SK-N-SH (cell line): ENCODE data around the gene MBNL2. TPM values are rescaled to one million over a fixed set of nuclear protein-coding genes. Genes with fewer than 3 reads are reported as not detected.

ENCODE experiments used
- CTCF ChIA-PET: fragments of 300-600, 350-600 bp; formaldehyde crosslinking; extraction: SDS; loops from one replicate; lab custom pipeline; 2021; lab: Yijun Ruan, JAX
- POLR2A ChIA-PET: fragments of 350-600 bp; sonication (Branson Sonifier 250); formaldehyde crosslinking; extraction: SDS; loops from one replicate; lab custom pipeline; 2020; ENCODE audit warnings: antibody characterized with exemption, inconsistent platforms; lab: Yijun Ruan, JAX
- DNase-seq: peaks from one replicate; pipeline ENCODE4 v3.0.0; 2012
- H2AFZ ChIP-seq: fragments of 200-600 bp; sonication (generic); 2 replicates; pipeline ENCODE4 v1.8.1; 2016; ENCODE audit warnings: antibody characterized with exemption, mild to moderate bottlenecking, low read depth
- H3F3A ChIP-seq: fragments of 200-600 bp; sonication (generic); replicated peaks from 2 replicates; pipeline ENCODE3; 2016; ENCODE audit warnings: antibody characterized with exemption, mild to moderate bottlenecking; ENCODE audit not compliant: insufficient read depth
- H3K27ac ChIP-seq, 2 experiments: fragments of 200-500 bp in 1 of 2; fragments of 200-600 bp in 1 of 2; sonication (Bioruptor generic) in 1 of 2; sonication (generic), shearing (Covaris generic) in 1 of 2; 2 replicates each; pipeline versions ENCODE4 v1.5.1 to v1.6.1; 2014 to 2016; ENCODE audit warnings: low read depth in 2 of 2, inconsistent platforms in 1 of 2, low read length in 1 of 2, mild to moderate bottlenecking in 1 of 2, mixed read lengths in 1 of 2
- H3K27me3 ChIP-seq: fragments of 200-600 bp; sonication (generic), shearing (Covaris generic); 2 replicates; pipeline ENCODE4 v1.6.1; 2016; ENCODE audit warnings: mixed run types; ENCODE audit not compliant: insufficient read depth
- H3K36me3 ChIP-seq, 2 experiments: fragments of 200-500 bp in 1 of 2; fragments of 200-600 bp in 1 of 2; sonication (Bioruptor generic) in 1 of 2; sonication (generic) in 1 of 2; replicated peaks in 1 of 2; 2 replicates each; pipeline versions ENCODE3 to v1.5.1; 2014 to 2016; ENCODE audit warnings: low read length in 1 of 2, mild to moderate bottlenecking in 1 of 2; ENCODE audit not compliant: insufficient read depth in 2 of 2, control insufficient read depth in 1 of 2
- H3K4me1 ChIP-seq, 2 experiments: fragments of 200-500 bp in 1 of 2; fragments of 200-600 bp in 1 of 2; sonication (Bioruptor generic) in 1 of 2; sonication (generic), shearing (Covaris generic) in 1 of 2; 2 replicates each; pipeline versions ENCODE4 v1.5.1 to v1.6.1; 2014 to 2016; ENCODE audit warnings: low read depth in 1 of 2, low read length in 1 of 2, mixed run types in 1 of 2; ENCODE audit not compliant: insufficient read depth in 2 of 2, control insufficient read depth in 1 of 2
- H3K4me2 ChIP-seq: fragments of 200-600 bp; sonication (generic), shearing (Covaris generic); 2 replicates; pipeline ENCODE4 v1.6.1; 2017; ENCODE audit warnings: mixed run types
- H3K4me3 ChIP-seq, 2 experiments: fragments of 200-500 bp in 1 of 2; fragments of 200-600 bp in 1 of 2; sonication (Bioruptor generic) in 1 of 2; sonication (generic), shearing (Covaris generic) in 1 of 2; 2 replicates each; pipeline versions ENCODE4 v1.5.1 to v1.8.1; 2014 to 2016; ENCODE audit warnings: low read depth in 2 of 2, inconsistent platforms in 1 of 2, low read length in 1 of 2, mild to moderate bottlenecking in 1 of 2, mixed read lengths in 1 of 2, moderate library complexity in 1 of 2
- H3K79me2 ChIP-seq: fragments of 200-600 bp; sonication (generic); 2 replicates; pipeline ENCODE4 v1.8.1; 2017; ENCODE audit warnings: mild to moderate bottlenecking; ENCODE audit not compliant: insufficient read depth
- H3K9ac ChIP-seq: fragments of 200-600 bp; sonication (generic); 2 replicates; pipeline ENCODE4 v1.6.1; 2017; ENCODE audit warnings: mixed run types
- H3K9me2 ChIP-seq: fragments of 200-600 bp; sonication (generic); 2 replicates; pipeline ENCODE4 v1.6.1; 2017; ENCODE audit warnings: mixed run types
- H3K9me3 ChIP-seq: fragments of 200-600 bp; sonication (generic); 2 replicates; pipeline ENCODE4 v1.6.1; 2017; ENCODE audit warnings: mixed run types, mild to moderate bottlenecking, moderate library complexity
- H4K20me1 ChIP-seq: fragments of 200-600 bp; sonication (generic); 2 replicates; pipeline ENCODE4 v1.6.1; 2017; ENCODE audit warnings: mild to moderate bottlenecking, mixed run types; ENCODE audit not compliant: insufficient read depth
- CHD2 ChIP-seq: fragments of 150-350 bp; IDR thresholded peaks from 2 replicates; pipeline ENCODE4 v1.6.1; 2018; ENCODE audit warnings: low read length; ENCODE audit not compliant: partially characterized antibody
- CTCF ChIP-seq: fragments of 200-600 bp; sonication (generic); IDR thresholded peaks from 2 replicates; pipeline ENCODE4 v1.6.1; 2017; ENCODE audit warnings: antibody characterized with exemption, mild to moderate bottlenecking, moderate library complexity
- ELF1 ChIP-seq: IDR thresholded peaks from 2 replicates; pipeline ENCODE4 v1.4.0; 2012
- FOSL2 ChIP-seq: IDR thresholded peaks from 2 replicates; pipeline ENCODE4 v1.4.0; 2012; ENCODE audit warnings: low read depth, mild to moderate bottlenecking, moderate library complexity, borderline replicate concordance
- FOXJ3 ChIP-seq: sonication (generic); formaldehyde crosslinking; IDR thresholded peaks from 2 replicates; pipeline ENCODE4 v1.5.1; 2020; ENCODE audit warnings: mild to moderate bottlenecking, missing genetic modification reagents
- FOXM1 ChIP-seq: IDR thresholded peaks from 2 replicates; pipeline ENCODE4 v1.4.0; 2012; ENCODE audit warnings: low read depth, mild to moderate bottlenecking
- GABPA ChIP-seq: IDR thresholded peaks from 2 replicates; pipeline ENCODE4 v1.4.0; 2012; ENCODE audit warnings: low read depth, mild to moderate bottlenecking
- GATA2 ChIP-seq: sonication (generic); formaldehyde crosslinking; IDR thresholded peaks from 2 replicates; pipeline ENCODE4 v1.5.0; 2020; ENCODE audit warnings: mild to moderate bottlenecking, missing genetic modification reagents
- IRF3 ChIP-seq: fragments of 150-350 bp; IDR thresholded peaks from 2 replicates; pipeline ENCODE4 v1.6.1; 2016; ENCODE audit warnings: mild to moderate bottlenecking, low read depth, low read length
- JUND ChIP-seq: IDR thresholded peaks from 2 replicates; pipeline ENCODE4 v1.4.0; 2012
- MEF2A ChIP-seq: IDR thresholded peaks from 2 replicates; pipeline ENCODE4 v1.4.0; 2012; ENCODE audit warnings: low read depth, borderline replicate concordance
- NFIC ChIP-seq: IDR thresholded peaks from 2 replicates; pipeline ENCODE4 v1.4.0; 2012; ENCODE audit warnings: borderline replicate concordance
- RAD21 ChIP-seq: IDR thresholded peaks from 2 replicates; pipeline ENCODE4 v1.6.1; 2012; ENCODE audit warnings: mild to moderate bottlenecking, low read length
- RCOR1 ChIP-seq: fragments of 150-350 bp; IDR thresholded peaks from 2 replicates; pipeline ENCODE4 v1.6.1; 2017; ENCODE audit warnings: antibody characterized with exemption, low read length
- SMC3 ChIP-seq: IDR thresholded peaks from 2 replicates; pipeline ENCODE4 v1.6.1; 2012; ENCODE audit warnings: low read depth, low read length, improper control_type of control experiment
- TAF1 ChIP-seq: IDR thresholded peaks from 2 replicates; pipeline ENCODE4 v1.6.1; 2012; ENCODE audit warnings: low read depth, mild to moderate bottlenecking, low read length, moderate library complexity, borderline replicate concordance
- TCF12 ChIP-seq: IDR thresholded peaks from 2 replicates; pipeline ENCODE4 v1.4.0; 2012
- TEAD4 ChIP-seq: IDR thresholded peaks from 2 replicates; pipeline ENCODE4 v1.4.0; 2012; ENCODE audit warnings: mild to moderate bottlenecking, borderline replicate concordance; ENCODE audit not compliant: insufficient read depth
- USF1 ChIP-seq: IDR thresholded peaks from 2 replicates; pipeline ENCODE4 v1.4.0; 2012; ENCODE audit warnings: low read depth, borderline replicate concordance
- USF2 ChIP-seq: fragments of 150-350 bp; IDR thresholded peaks from 2 replicates; pipeline ENCODE4 v1.6.1; 2017; ENCODE audit warnings: antibody characterized with exemption, low read length, low read depth, borderline replicate concordance
- WGBS: methylation state at CpG from one replicate; pipeline ENCODE4 v1.1.6; 2017; ENCODE audit warnings: low lambda C conversion rate; 5-methylcytosine and 5-hydroxymethylcytosine counted together
- polyA plus RNA-seq, 3 experiments: library from polyadenylated mRNA; depleted of rRNA; stranded (reverse); fragments of >200 nt; gene quantifications; 2 replicates each; pipeline ENCODE4 v1.2.3, GENCODE V29; 2012

The MBNL2 gene
- polyA plus RNA-seq, 1 of the 3 experiments (the other 2 are of a cell fraction): 24.5 TPM

- TF ChIP-seq CTCF (no peak), MEF2A (no peak), GATA2 (CRISPR knock-in tag) (no peak), USF1 (no peak), ELF1 (no peak)
These were observed 100.7 kb downstream of the MBNL2 start (continued) for GRCh38 chr13:97322740-97323342.

DNA sequence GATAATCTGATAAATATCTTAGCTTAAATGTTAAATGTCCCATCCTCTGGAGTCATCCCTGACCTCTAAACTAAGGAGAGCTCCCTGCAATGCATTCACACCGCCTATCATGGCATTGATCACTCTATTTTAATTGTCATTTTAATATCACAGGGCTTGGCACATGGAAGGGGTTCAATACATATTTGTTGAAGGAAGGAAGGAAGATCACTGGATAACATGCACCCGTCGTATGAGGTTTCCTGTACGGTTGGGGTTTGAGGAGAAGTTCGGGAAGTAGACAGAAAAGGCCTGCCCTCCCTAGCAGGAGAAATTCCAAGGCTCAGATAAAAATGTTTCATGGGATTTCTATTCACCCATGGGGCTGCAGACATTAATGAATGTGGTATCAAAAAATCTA, 102.0 kb downstream of the MBNL2 start:
- no peak overlapping the region for H3K9ac ChIP-seq
- H3K36me3 ChIP-seq: peaks cover 2% of the 10 kb centered on the region in 2 experiments
- H3K4me1 ChIP-seq: peaks cover 33 to 35% of the 10 kb centered on the region in 2 experiments
- peaks cover 98% of the 10 kb centered on the region for H3K79me2 ChIP-seq
- no peak overlapping the region for H3K27ac ChIP-seq
- H3K9me2 ChIP-seq: no peaks in the 10 kb centered on the region
- peaks cover 4% of the 10 kb centered on the region; the same call in 1 of the 2 replicates for H4K20me1 ChIP-seq
- no peak for TF ChIP-seq JUND
- TF ChIP-seq TEAD4: no peak
- no peak for TF ChIP-seq RAD21
- TF ChIP-seq FOXJ3: no peak
- TF ChIP-seq GATA2 (CRISPR knock-in tag): no peak
- TF ChIP-seq USF2: no peak
- no peak for TF ChIP-seq SMC3
- TF ChIP-seq TCF12: no peak
- no peak for TF ChIP-seq FOSL2
- TF ChIP-seq NFIC: no peak
- TF ChIP-seq ELF1: no peak
- no peak for TF ChIP-seq TAF1
- TF ChIP-seq FOXM1: no peak
- no peak for TF ChIP-seq GABPA
- no peak for TF ChIP-seq RCOR1
- no peak for TF ChIP-seq IRF3
- no peak for TF ChIP-seq CHD2
- peaks cover 51% of the 10 kb centered on the region for H3F3A ChIP-seq
- 90% methylated on average over 5 of the region's 5 CpGs for WGBS
- H3K9me3 ChIP-seq: no peaks in the 10 kb centered on the region
- no peak overlapping the region for H2AFZ ChIP-seq
- DNase-seq: no peak
- POLR2A ChIA-PET: no interaction called here
- CTCF ChIA-PET: interaction anchor here (0.6 to 1.4 kb wide), 2 partner anchors 22 to 214 kb away, joined by 3 to 5 read pairs; no protein-coding TSS in a partner anchor
- H3K27me3 ChIP-seq: no peaks in the 10 kb centered on the region
- H3K4me2 ChIP-seq: no peak overlapping the region
- H3K4me3 ChIP-seq: no peak overlapping the region
